ENCODE results near the gene PAM.
A peak's percentile ranks its signal among the peaks of the same experiment; 100 is the strongest.

The PAM gene

DNA sequence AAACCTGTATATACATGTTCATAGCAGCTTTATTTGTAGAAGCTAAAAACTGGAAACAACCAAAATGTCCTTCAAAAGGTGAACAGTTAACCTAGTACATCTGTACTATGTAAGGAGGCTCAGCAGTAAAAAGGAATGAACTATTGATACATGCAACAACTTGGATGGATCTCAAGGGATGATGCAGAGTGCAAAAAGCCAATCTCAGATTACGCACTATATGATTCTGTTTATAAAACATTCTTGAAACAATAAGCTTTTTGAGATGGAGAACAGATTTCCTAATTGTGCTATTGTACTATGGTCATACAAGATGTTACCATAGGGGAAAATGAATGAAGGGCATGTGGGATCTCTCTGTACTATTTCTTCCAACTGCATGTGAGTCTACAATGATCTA, 88.9 kb downstream of the PAM start:
- Histone ChIP-seq H3K36me3 (ENCODE audit: control insufficient read depth, insufficient read depth, low read length, severe bottlenecking) (no peaks in the 10 kb centered on the region), H3K9ac (ENCODE audit: low read length) (no peak overlapping the region), H3K9me3 (ENCODE audit: control insufficient read depth, low read length) (no peaks in the 10 kb centered on the region), H3K4me3 (ENCODE audit: low read length) (no peak overlapping the region), H3K4me1 (ENCODE audit: control insufficient read depth, insufficient read depth, low read length) (no peaks in the 10 kb centered on the region), H3K27me3 (replicated peaks; ENCODE audit: control insufficient read depth, insufficient read depth, low read length) (no peaks in the 10 kb centered on the region)
- peak; percentile 25 for DNase-seq (ENCODE audit: low read depth)

- no peak overlapping the region for H3K4me3 ChIP-seq (ENCODE audit: low read length)
- H3K4me1 ChIP-seq (ENCODE audit: control insufficient read depth, insufficient read depth, low read length) = no peaks in the 10 kb centered on the region
- H3K36me3 ChIP-seq (ENCODE audit: control insufficient read depth, insufficient read depth, low read length, severe bottlenecking) = no peaks in the 10 kb centered on the region
- no peak overlapping the region for H3K9ac ChIP-seq (ENCODE audit: low read length)
- H3K27me3 ChIP-seq (replicated peaks; ENCODE audit: control insufficient read depth, insufficient read depth, low read length) = no peaks in the 10 kb centered on the region
- DNase-seq (ENCODE audit: low read depth) = no peak
- no peaks in the 10 kb centered on the region for H3K9me3 ChIP-seq (ENCODE audit: control insufficient read depth, low read length)
Observed at GRCh38 chr5:102845041-102845440, 89.9 kb downstream of the PAM start.

DNA sequence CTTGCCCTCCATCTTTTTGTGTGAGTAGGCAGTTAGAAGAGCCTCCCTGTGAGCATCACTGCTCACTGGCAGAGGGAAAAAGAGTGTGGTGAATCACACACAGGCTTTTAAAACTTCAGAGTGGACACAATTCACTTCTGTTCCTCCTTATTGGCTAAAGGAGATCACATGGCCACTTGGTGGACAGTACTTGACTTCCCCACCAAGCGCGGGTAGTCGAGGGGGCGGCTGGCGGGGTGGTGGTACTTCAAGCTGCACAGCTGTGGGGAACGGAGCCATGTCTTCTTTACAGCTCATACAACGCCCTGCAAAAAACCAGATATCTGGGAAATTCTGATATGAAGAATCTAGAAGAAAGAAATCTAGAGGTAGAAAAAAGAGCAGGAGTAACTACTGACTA, 95.4 kb downstream of the PAM start:
- DNase-seq (ENCODE audit: low read depth) = no peak
- H3K9me3 ChIP-seq (ENCODE audit: control insufficient read depth, low read length) = no peaks in the 10 kb centered on the region
- no peak overlapping the region for H3K9ac ChIP-seq (ENCODE audit: low read length)
- H3K36me3 ChIP-seq (ENCODE audit: control insufficient read depth, insufficient read depth, low read length, severe bottlenecking) = no peaks in the 10 kb centered on the region
- H3K4me1 ChIP-seq (ENCODE audit: control insufficient read depth, insufficient read depth, low read length) = peaks cover 9% of the 10 kb centered on the region
- no peaks in the 10 kb centered on the region for H3K27me3 ChIP-seq (replicated peaks; ENCODE audit: control insufficient read depth, insufficient read depth, low read length)
- no peak overlapping the region for H3K4me3 ChIP-seq (ENCODE audit: low read length)

GRCh38 chr5:102853680-102854079, 98.6 kb downstream of the PAM start:
- Histone ChIP-seq H3K9ac (ENCODE audit: low read length) (no peak overlapping the region), H3K9me3 (ENCODE audit: control insufficient read depth, low read length) (no peaks in the 10 kb centered on the region), H3K4me3 (ENCODE audit: low read length) (no peak overlapping the region), H3K36me3 (ENCODE audit: control insufficient read depth, insufficient read depth, low read length, severe bottlenecking) (no peaks in the 10 kb centered on the region), H3K4me1 (ENCODE audit: control insufficient read depth, insufficient read depth, low read length) (peaks cover 33% of the 10 kb centered on the region), H3K27me3 (replicated peaks; ENCODE audit: control insufficient read depth, insufficient read depth, low read length) (no peaks in the 10 kb centered on the region)
- DNase-seq (ENCODE audit: low read depth) = no peak

- no peaks in the 10 kb centered on the region for H3K9me3 ChIP-seq (ENCODE audit: control insufficient read depth, low read length)
- no peaks in the 10 kb centered on the region for H3K27me3 ChIP-seq (replicated peaks; ENCODE audit: control insufficient read depth, insufficient read depth, low read length)
- H3K4me3 ChIP-seq (ENCODE audit: low read length) = peak overlapping the region; percentile 66
- H3K9ac ChIP-seq (ENCODE audit: low read length) = peak overlapping the region; percentile 57
- H3K4me1 ChIP-seq (ENCODE audit: control insufficient read depth, insufficient read depth, low read length) = peaks cover 36% of the 10 kb centered on the region
- no peak for DNase-seq (ENCODE audit: low read depth)
- no peaks in the 10 kb centered on the region for H3K36me3 ChIP-seq (ENCODE audit: control insufficient read depth, insufficient read depth, low read length, severe bottlenecking)
Observed at GRCh38 chr5:102855681-102856388, 100.7 kb downstream of the PAM start.

DNA sequence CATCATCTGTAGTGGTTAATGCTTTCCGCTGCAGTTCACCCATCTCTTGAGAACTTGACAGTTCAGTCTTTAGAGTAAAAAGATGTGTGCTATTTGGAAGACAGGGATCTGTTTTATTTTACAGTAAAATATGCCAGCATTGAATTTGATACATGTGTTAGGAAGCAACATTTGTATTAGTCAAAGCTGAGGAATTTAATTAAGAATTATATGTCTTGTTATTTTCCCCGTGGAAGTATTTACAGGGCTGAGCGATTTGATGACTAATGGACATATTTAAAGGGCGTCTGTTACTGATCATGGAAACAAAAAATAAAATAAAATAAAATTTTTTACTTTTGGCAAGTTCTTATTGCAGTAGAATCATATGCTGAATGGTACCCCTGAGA, 101.3 kb downstream of the PAM start:
- peaks cover 36% of the 10 kb centered on the region for H3K4me1 ChIP-seq (ENCODE audit: control insufficient read depth, insufficient read depth, low read length)
- DNase-seq (ENCODE audit: low read depth) = peak; percentile 88
- no peaks in the 10 kb centered on the region for H3K36me3 ChIP-seq (ENCODE audit: control insufficient read depth, insufficient read depth, low read length, severe bottlenecking)
- peak overlapping the region; percentile 66 for H3K4me3 ChIP-seq (ENCODE audit: low read length)
- H3K9me3 ChIP-seq (ENCODE audit: control insufficient read depth, low read length) = no peaks in the 10 kb centered on the region
- no peaks in the 10 kb centered on the region for H3K27me3 ChIP-seq (replicated peaks; ENCODE audit: control insufficient read depth, insufficient read depth, low read length)
- H3K9ac ChIP-seq (ENCODE audit: low read length) = peak overlapping the region; percentile 76

- no peaks in the 10 kb centered on the region for H3K36me3 ChIP-seq (ENCODE audit: control insufficient read depth, insufficient read depth, low read length, severe bottlenecking)
- H3K27me3 ChIP-seq (replicated peaks; ENCODE audit: control insufficient read depth, insufficient read depth, low read length) = no peaks in the 10 kb centered on the region
- H3K9ac ChIP-seq (ENCODE audit: low read length) = peak overlapping the region; percentile 76
- H3K4me3 ChIP-seq (ENCODE audit: low read length) = peak overlapping the region; percentile 65
- H3K9me3 ChIP-seq (ENCODE audit: control insufficient read depth, low read length) = no peaks in the 10 kb centered on the region
- H3K4me1 ChIP-seq (ENCODE audit: control insufficient read depth, insufficient read depth, low read length) = peaks cover 36% of the 10 kb centered on the region
- peak; percentile 57 for DNase-seq (ENCODE audit: low read depth)
Observed at GRCh38 chr5:102857076-102857818, 102.1 kb downstream of the PAM start.

- Histone ChIP-seq H3K36me3 (ENCODE audit: control insufficient read depth, insufficient read depth, low read length, severe bottlenecking) (no peaks in the 10 kb centered on the region), H3K27me3 (replicated peaks; ENCODE audit: control insufficient read depth, insufficient read depth, low read length) (no peaks in the 10 kb centered on the region), H3K9me3 (ENCODE audit: control insufficient read depth, low read length) (no peaks in the 10 kb centered on the region), H3K4me1 (ENCODE audit: control insufficient read depth, insufficient read depth, low read length) (peaks cover 36% of the 10 kb centered on the region), H3K4me3 (ENCODE audit: low read length) (no peak overlapping the region), H3K9ac (ENCODE audit: low read length) (no peak overlapping the region)
- DNase-seq (ENCODE audit: low read depth) = no peak
Observed at GRCh38 chr5:102858221-102858620, 103.1 kb downstream of the PAM start.

DNA sequence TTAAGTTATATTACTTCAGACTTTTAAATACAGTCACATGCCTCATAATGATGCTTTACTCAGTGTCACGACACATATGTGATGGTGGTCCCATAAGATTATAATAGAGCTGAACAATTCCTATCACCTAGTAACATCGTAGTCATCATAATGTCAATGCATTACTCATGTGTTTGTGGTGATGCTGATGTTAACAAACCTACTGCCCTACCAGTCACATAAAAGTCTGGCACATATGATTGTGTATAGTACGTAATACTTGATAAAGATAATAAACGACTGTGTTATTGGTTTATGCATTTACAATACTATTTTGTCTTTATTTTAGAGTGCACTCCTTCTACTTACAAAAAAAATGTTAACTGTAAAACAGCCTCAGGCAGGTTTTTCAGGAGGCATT, 103.7 kb downstream of the PAM start:
- Histone ChIP-seq H3K27me3 (replicated peaks; ENCODE audit: control insufficient read depth, insufficient read depth, low read length) (no peaks in the 10 kb centered on the region), H3K9me3 (ENCODE audit: control insufficient read depth, low read length) (no peaks in the 10 kb centered on the region), H3K9ac (ENCODE audit: low read length) (no peak overlapping the region), H3K36me3 (ENCODE audit: control insufficient read depth, insufficient read depth, low read length, severe bottlenecking) (no peaks in the 10 kb centered on the region), H3K4me3 (ENCODE audit: low read length) (no peak overlapping the region), H3K4me1 (ENCODE audit: control insufficient read depth, insufficient read depth, low read length) (peaks cover 38% of the 10 kb centered on the region)
- peak; percentile 30 for DNase-seq (ENCODE audit: low read depth)

DNA sequence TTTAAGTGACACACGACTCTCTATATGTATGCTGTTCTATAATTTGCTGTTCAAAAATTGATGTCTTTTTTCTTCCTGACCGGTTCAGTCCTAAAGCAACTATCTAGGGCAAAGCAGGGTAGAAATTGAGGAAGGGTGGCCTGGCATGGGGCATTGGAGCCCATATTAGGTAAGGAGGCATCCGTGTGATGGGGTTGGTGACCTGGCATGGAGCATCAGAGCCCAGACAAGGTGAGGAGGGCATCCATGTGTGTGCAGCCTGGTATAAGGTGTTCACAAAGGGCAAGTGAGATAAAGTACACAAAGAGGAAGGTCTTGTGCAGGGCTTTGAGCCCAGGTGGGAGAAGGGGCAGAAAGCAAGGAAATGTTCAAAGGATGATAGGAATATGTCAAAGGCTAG, 104.9 kb downstream of the PAM start:
- no peaks in the 10 kb centered on the region for H3K9me3 ChIP-seq (ENCODE audit: control insufficient read depth, low read length)
- H3K4me3 ChIP-seq (ENCODE audit: low read length) = no peak overlapping the region
- H3K36me3 ChIP-seq (ENCODE audit: control insufficient read depth, insufficient read depth, low read length, severe bottlenecking) = no peaks in the 10 kb centered on the region
- peaks cover 42% of the 10 kb centered on the region for H3K4me1 ChIP-seq (ENCODE audit: control insufficient read depth, insufficient read depth, low read length)
- H3K27me3 ChIP-seq (replicated peaks; ENCODE audit: control insufficient read depth, insufficient read depth, low read length) = no peaks in the 10 kb centered on the region
- no peak overlapping the region for H3K9ac ChIP-seq (ENCODE audit: low read length)
- no peak for DNase-seq (ENCODE audit: low read depth)

- no peaks in the 10 kb centered on the region for H3K36me3 ChIP-seq (ENCODE audit: control insufficient read depth, insufficient read depth, low read length, severe bottlenecking)
- H3K27me3 ChIP-seq (replicated peaks; ENCODE audit: control insufficient read depth, insufficient read depth, low read length) = no peaks in the 10 kb centered on the region
- H3K4me3 ChIP-seq (ENCODE audit: low read length) = no peak overlapping the region
- H3K9ac ChIP-seq (ENCODE audit: low read length) = no peak overlapping the region
- DNase-seq (ENCODE audit: low read depth) = no peak
- no peaks in the 10 kb centered on the region for H3K9me3 ChIP-seq (ENCODE audit: control insufficient read depth, low read length)
- peaks cover 33% of the 10 kb centered on the region for H3K4me1 ChIP-seq (ENCODE audit: control insufficient read depth, insufficient read depth, low read length)
Observed at GRCh38 chr5:102863058-102863457, 108.0 kb downstream of the PAM start.

All from adipocyte (in vitro differentiated cells).